Measurements from ENCODE around the gene REEP1. TPM values are rescaled to one million over a fixed set of nuclear protein-coding genes. Genes with fewer than 3 reads are reported as not detected.
A peak's percentile ranks its signal among the peaks of the same experiment; 100 is the strongest.

REEP1 gene
- polyA plus RNA-seq, 1 donor = 36.9 TPM

- WGBS (ENCODE audit: insufficient coverage, low lambda C conversion rate) = no CpG with 5 or more reads among the region's 5 CpGs
- peaks cover 11% of the 10 kb centered on the region for H3K9me3 ChIP-seq (ENCODE audit: control insufficient read depth, low read depth, low read length)
- no peaks in the 10 kb centered on the region for H3K27me3 ChIP-seq (ENCODE audit: control insufficient read depth, insufficient read depth, low read length)
- no peaks in the 10 kb centered on the region for H3K36me3 ChIP-seq (ENCODE audit: control insufficient read depth, insufficient read depth, low read length)
- H3K27ac ChIP-seq (ENCODE audit: low read length) = peak overlapping the region; percentile 85
- H3K4me1 ChIP-seq (ENCODE audit: control insufficient read depth, insufficient read depth, low read length) = peaks cover 27% of the 10 kb centered on the region
- DNase-seq = peak in 1 of 2 donors; percentile 12
- H3K4me3 ChIP-seq (ENCODE audit: low read length) = no peak overlapping the region
Measured at GRCh38 chr2:86274265-86274917, 63.0 kb downstream of the REEP1 start.

- Histone ChIP-seq H3K36me3 (ENCODE audit: control insufficient read depth, insufficient read depth, low read length) (no peaks in the 10 kb centered on the region), H3K27ac (ENCODE audit: low read length) (no peak overlapping the region), H3K9me3 (ENCODE audit: control insufficient read depth, low read depth, low read length) (peaks cover 11% of the 10 kb centered on the region), H3K27me3 (ENCODE audit: control insufficient read depth, insufficient read depth, low read length) (no peaks in the 10 kb centered on the region), H3K4me3 (ENCODE audit: low read length) (no peak overlapping the region), H3K4me1 (ENCODE audit: control insufficient read depth, insufficient read depth, low read length) (peaks cover 26% of the 10 kb centered on the region)
- WGBS (ENCODE audit: insufficient coverage, low lambda C conversion rate) = no CpG with 5 or more reads among the region's 2 CpGs
- DNase-seq = no peak
Measured at GRCh38 chr2:86272111-86272510, 65.3 kb downstream of the REEP1 start.

DNA sequence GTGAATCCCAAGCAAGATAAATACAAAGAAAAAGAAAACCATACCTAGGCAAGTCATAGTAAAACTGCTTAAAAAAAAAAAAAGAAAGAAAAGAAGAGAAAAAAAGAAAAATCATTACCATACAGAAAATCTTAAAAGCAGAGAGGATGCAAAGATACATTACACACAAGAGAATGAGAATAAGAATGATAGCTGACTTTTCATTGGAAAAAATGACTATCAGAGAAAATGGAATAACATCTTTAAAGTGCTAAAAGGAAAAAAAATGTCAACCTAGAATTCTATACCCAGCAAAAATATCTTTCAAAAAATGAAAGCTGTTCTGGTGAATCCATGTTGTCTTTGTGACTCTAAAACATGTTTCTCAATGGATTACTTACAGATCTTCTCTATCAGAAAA is 66.2 kb downstream of the REEP1 start:
- no peaks in the 10 kb centered on the region for H3K36me3 ChIP-seq (ENCODE audit: control insufficient read depth, insufficient read depth, low read length)
- DNase-seq = no peak
- H3K9me3 ChIP-seq (ENCODE audit: control insufficient read depth, low read depth, low read length) = peaks cover 11% of the 10 kb centered on the region
- peaks cover 21% of the 10 kb centered on the region for H3K4me1 ChIP-seq (ENCODE audit: control insufficient read depth, insufficient read depth, low read length)
- H3K4me3 ChIP-seq (ENCODE audit: low read length) = no peak overlapping the region
- H3K27ac ChIP-seq (ENCODE audit: low read length) = no peak overlapping the region
- no peaks in the 10 kb centered on the region for H3K27me3 ChIP-seq (ENCODE audit: control insufficient read depth, insufficient read depth, low read length)

DNA sequence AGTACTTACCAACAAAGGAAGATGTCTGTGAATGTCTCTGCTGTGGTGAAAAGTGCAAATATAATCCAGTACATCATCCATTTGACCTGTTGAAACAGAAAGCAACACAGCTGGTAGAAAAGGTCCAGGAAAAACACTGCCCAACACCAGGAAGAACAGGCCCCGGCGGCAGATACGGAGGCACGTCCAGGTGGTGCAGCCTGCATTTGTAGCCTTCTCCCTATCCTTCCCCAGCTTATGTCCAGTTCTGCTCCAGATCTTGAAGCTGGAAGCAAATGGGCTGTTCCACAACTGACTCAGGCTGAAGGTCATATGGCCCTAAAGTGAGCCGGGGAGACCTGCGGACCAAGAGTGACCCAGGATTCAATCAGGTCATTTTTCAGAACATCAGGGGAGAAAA is 73.5 kb downstream of the REEP1 start:
- H3K9me3 ChIP-seq (ENCODE audit: control insufficient read depth, low read depth, low read length) = no peaks in the 10 kb centered on the region
- H3K36me3 ChIP-seq (ENCODE audit: control insufficient read depth, insufficient read depth, low read length) = no peaks in the 10 kb centered on the region
- no peak for DNase-seq
- no CpG with 5 or more reads among the region's 6 CpGs for WGBS (ENCODE audit: insufficient coverage, low lambda C conversion rate)
- no peak overlapping the region for H3K4me3 ChIP-seq (ENCODE audit: low read length)
- H3K27ac ChIP-seq (ENCODE audit: low read length) = no peak overlapping the region
- no peaks in the 10 kb centered on the region for H3K4me1 ChIP-seq (ENCODE audit: control insufficient read depth, insufficient read depth, low read length)
- no peaks in the 10 kb centered on the region for H3K27me3 ChIP-seq (ENCODE audit: control insufficient read depth, insufficient read depth, low read length)

DNA sequence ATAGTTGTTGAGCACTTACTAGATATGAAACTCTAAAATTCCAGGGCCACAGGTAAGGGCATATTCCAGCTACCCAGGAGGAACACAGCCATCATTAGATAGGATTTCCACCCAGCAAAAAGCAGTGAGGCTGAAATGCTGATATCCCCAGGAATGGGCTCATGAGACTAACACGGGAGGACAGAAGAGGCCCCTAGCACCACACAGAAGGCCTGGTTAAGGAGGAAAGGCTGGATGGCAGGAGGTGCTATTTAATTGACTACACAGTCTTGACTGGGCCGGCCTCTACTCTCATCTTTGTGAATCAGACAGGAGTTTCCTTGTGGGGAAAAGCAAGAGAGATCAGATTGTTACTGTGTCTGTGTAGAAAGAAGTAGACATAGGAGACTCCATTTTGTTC is 76.4 kb downstream of the REEP1 start:
- no peak for DNase-seq
- Histone ChIP-seq H3K9me3 (ENCODE audit: control insufficient read depth, low read depth, low read length) (no peaks in the 10 kb centered on the region), H3K27ac (ENCODE audit: low read length) (no peak overlapping the region), H3K36me3 (ENCODE audit: control insufficient read depth, insufficient read depth, low read length) (no peaks in the 10 kb centered on the region), H3K4me1 (ENCODE audit: control insufficient read depth, insufficient read depth, low read length) (no peaks in the 10 kb centered on the region), H3K4me3 (ENCODE audit: low read length) (no peak overlapping the region), H3K27me3 (ENCODE audit: control insufficient read depth, insufficient read depth, low read length) (no peaks in the 10 kb centered on the region)
- no CpG with 5 or more reads among the region's 2 CpGs for WGBS (ENCODE audit: insufficient coverage, low lambda C conversion rate)

DNA sequence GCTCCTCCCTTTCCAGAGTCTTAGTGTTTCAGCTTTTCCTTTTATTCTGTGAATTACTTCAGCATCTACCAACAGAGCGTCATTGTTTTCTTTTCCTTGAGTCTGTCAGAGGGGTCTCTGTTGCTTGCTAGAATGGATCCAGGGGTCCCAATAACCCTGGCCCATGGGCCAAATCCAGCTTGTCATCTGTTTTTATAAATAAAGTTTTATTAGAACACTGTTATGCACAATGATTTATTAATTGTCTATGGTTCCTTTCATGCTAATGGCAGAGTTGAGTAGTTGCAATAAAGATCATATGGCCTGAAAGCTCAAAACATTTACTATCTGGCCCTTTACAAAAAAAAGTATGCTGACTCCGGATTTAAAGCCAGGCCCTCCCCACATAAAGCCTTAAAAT is 79.3 kb downstream of the REEP1 start:
- Histone ChIP-seq H3K27me3 (ENCODE audit: control insufficient read depth, insufficient read depth, low read length) (no peaks in the 10 kb centered on the region), H3K27ac (ENCODE audit: low read length) (no peak overlapping the region), H3K36me3 (ENCODE audit: control insufficient read depth, insufficient read depth, low read length) (no peaks in the 10 kb centered on the region), H3K9me3 (ENCODE audit: control insufficient read depth, low read depth, low read length) (no peaks in the 10 kb centered on the region), H3K4me3 (ENCODE audit: low read length) (no peak overlapping the region), H3K4me1 (ENCODE audit: control insufficient read depth, insufficient read depth, low read length) (no peaks in the 10 kb centered on the region)
- 80% methylated on average over 1 of the region's 2 CpGs for WGBS (ENCODE audit: insufficient coverage, low lambda C conversion rate)
- DNase-seq = no peak

DNA sequence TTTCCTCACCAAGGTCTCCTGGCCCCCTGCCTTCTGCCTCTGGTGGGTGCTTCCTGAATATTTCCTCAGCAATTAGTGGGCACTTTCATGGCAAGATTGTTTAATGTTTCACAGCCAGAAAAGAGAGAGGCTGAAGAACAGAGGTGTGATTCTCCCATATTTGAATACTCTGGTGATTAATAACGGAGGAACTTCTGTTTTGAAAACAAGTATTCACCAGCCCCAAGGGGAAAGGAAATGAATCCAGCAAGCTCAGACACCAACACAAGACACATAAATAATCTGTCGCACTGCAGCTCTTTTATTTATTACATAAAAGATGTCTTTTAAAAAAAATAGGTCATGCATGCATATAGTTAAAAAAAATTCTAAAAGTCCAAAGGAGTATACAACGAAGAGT is 80.4 kb downstream of the REEP1 start:
- H3K4me3 ChIP-seq (ENCODE audit: low read length) = no peak overlapping the region
- WGBS (ENCODE audit: insufficient coverage, low lambda C conversion rate) = 50% methylated on average over 1 of the region's 3 CpGs
- H3K27me3 ChIP-seq (ENCODE audit: control insufficient read depth, insufficient read depth, low read length) = no peaks in the 10 kb centered on the region
- H3K9me3 ChIP-seq (ENCODE audit: control insufficient read depth, low read depth, low read length) = no peaks in the 10 kb centered on the region
- no peaks in the 10 kb centered on the region for H3K4me1 ChIP-seq (ENCODE audit: control insufficient read depth, insufficient read depth, low read length)
- H3K27ac ChIP-seq (ENCODE audit: low read length) = no peak overlapping the region
- H3K36me3 ChIP-seq (ENCODE audit: control insufficient read depth, insufficient read depth, low read length) = peaks cover 3% of the 10 kb centered on the region
- DNase-seq = no peak

DNA sequence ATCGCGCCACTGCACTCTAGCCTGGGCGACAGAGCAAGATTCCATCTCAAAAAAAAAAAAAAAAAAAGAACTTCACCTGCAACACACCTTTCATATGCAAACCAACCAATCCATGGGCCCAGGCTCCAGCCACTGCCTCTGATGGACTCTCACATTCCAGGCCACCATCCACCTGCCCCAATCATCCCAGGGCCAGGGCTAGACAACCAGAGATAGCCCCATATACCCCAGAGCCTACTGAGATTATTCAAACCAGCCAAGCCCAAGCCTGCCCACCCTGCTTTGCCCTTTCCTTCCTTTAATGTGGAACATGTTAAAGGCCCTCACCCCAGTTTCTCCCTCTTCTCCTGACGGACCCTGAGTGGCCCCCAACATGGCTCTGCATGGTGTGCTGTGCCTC is 81.1 kb downstream of the REEP1 start:
- Histone ChIP-seq H3K4me3 (ENCODE audit: low read length) (no peak overlapping the region), H3K9me3 (ENCODE audit: control insufficient read depth, low read depth, low read length) (no peaks in the 10 kb centered on the region), H3K27me3 (ENCODE audit: control insufficient read depth, insufficient read depth, low read length) (no peaks in the 10 kb centered on the region), H3K27ac (ENCODE audit: low read length) (no peak overlapping the region), H3K4me1 (ENCODE audit: control insufficient read depth, insufficient read depth, low read length) (no peaks in the 10 kb centered on the region), H3K36me3 (ENCODE audit: control insufficient read depth, insufficient read depth, low read length) (peaks cover 7% of the 10 kb centered on the region)
- DNase-seq = no peak
- WGBS (ENCODE audit: insufficient coverage, low lambda C conversion rate) = no CpG with 5 or more reads among the region's 4 CpGs

DNA sequence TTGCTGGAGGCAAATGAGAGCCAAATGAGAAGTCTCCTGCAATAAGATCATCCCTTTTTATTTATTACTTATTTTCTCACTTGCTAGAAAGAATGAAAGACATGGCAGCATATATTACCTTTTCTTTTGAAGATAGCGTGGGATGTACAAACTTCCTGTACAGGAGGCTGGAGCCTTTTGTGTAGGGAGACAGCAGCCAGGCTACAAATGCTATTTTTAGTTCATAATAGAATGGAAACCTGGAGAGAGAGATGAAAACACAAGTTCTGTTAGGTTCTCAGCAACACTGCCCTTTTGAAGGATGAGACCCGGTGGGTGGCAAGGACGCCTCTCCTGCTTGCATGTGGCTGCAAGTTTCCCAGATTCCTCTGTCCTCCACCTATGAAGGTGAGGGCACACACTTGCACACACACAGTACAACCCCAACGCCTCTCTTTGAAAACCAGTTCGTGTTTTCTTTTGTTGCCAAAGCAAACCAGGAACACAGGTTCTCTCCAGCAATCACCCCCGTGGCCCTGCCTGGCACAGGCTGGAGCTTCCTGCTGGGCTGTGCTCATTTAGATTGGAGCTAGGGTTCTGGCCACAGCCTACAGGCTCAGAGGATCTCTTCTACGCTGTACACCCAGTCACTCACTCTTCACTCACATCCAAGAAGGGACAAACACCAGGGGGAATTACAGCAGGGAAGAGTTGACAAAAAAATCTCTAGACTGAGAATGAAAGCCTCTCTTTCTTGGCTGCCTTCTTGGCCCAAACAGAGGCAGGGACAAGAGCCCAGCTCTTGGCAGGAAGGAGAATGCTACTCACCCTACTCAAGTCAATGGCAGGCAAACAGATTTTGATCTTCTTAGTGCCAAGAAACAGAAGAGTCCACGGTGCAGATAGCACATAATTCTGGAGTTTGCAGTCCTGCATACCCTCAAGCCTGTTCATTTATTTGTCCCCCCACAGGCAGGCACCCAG is 82.6 kb downstream of the REEP1 start:
- no CpG with 5 or more reads among the region's 8 CpGs for WGBS (ENCODE audit: insufficient coverage, low lambda C conversion rate)
- H3K36me3 ChIP-seq (ENCODE audit: control insufficient read depth, insufficient read depth, low read length) = peaks cover 8% of the 10 kb centered on the region
- no peaks in the 10 kb centered on the region for H3K9me3 ChIP-seq (ENCODE audit: control insufficient read depth, low read depth, low read length)
- H3K4me1 ChIP-seq (ENCODE audit: control insufficient read depth, insufficient read depth, low read length) = no peaks in the 10 kb centered on the region
- no peak overlapping the region for H3K4me3 ChIP-seq (ENCODE audit: low read length)
- H3K27ac ChIP-seq (ENCODE audit: low read length) = peak overlapping the region; percentile 22
- no peaks in the 10 kb centered on the region for H3K27me3 ChIP-seq (ENCODE audit: control insufficient read depth, insufficient read depth, low read length)
- DNase-seq = peak in 1 of 2 donors; percentile 18

DNA sequence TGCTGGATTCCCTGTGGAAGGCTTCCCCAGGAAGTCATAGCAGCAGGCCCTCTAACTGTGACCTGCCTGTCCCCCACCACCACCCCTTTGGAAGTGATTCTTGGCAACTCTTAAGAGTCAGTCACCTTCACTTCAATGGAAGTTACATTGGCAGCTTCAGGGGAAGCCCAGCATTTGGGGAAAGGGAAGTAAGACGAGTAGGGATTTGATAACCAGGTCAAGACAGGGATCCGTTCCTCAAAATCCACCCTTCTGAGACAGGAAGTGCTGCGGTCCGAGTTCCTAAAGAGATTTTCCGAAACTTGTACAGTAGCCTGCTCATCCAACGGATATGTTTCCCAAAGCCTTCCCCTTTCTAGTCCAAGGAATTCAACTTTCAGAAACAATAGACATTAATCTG is 84.0 kb downstream of the REEP1 start:
- H3K36me3 ChIP-seq (ENCODE audit: control insufficient read depth, insufficient read depth, low read length) = peaks cover 8% of the 10 kb centered on the region
- no peak overlapping the region for H3K4me3 ChIP-seq (ENCODE audit: low read length)
- no peaks in the 10 kb centered on the region for H3K4me1 ChIP-seq (ENCODE audit: control insufficient read depth, insufficient read depth, low read length)
- no peaks in the 10 kb centered on the region for H3K27me3 ChIP-seq (ENCODE audit: control insufficient read depth, insufficient read depth, low read length)
- DNase-seq = no peak
- WGBS (ENCODE audit: insufficient coverage, low lambda C conversion rate) = no CpG with 5 or more reads among the region's 6 CpGs
- H3K27ac ChIP-seq (ENCODE audit: low read length) = no peak overlapping the region
- H3K9me3 ChIP-seq (ENCODE audit: control insufficient read depth, low read depth, low read length) = no peaks in the 10 kb centered on the region
